ENCODE results near the gene ANO2.

ANO2 gene

GRCh38 chr12:5778821-5779220, 166.2 kb downstream of the ANO2 start:
- H3K79me2 ChIP-seq (ENCODE audit: insufficient read depth, low read depth), result no peaks in the 10 kb centered on the region

GRCh38 chr12:5777451-5777850, 167.6 kb downstream of the ANO2 start:
- Histone ChIP-seq H3K4me3 (IDR thresholded peaks at IDR 0.05; ENCODE audit: insufficient read depth, low read depth, low read length) (no peak overlapping the region), H3K27me3 (ENCODE audit: insufficient read depth, low read depth) (no peaks in the 10 kb centered on the region), H2AFZ (ENCODE audit: low read depth) (no peak overlapping the region), H3K27ac (no peak overlapping the region), H3K4me1 (ENCODE audit: low read depth, poor library complexity, severe bottlenecking) (no peaks in the 10 kb centered on the region), H3K4me2 (no peak overlapping the region), H3K79me2 (ENCODE audit: insufficient read depth, low read depth) (no peaks in the 10 kb centered on the region), H4K20me1 (ENCODE audit: insufficient read depth) (no peaks in the 10 kb centered on the region), H3K36me3 (ENCODE audit: insufficient read depth) (no peaks in the 10 kb centered on the region), H3K9ac (no peak overlapping the region)
- no peak for TF ChIP-seq CTCF (conservative IDR thresholded peaks at IDR 0.05; ENCODE audit: low read depth, low read length)

More at GRCh38 chr12:5778821-5779220, 166.2 kb downstream of the ANO2 start:
- no peak overlapping the region for H3K4me3 ChIP-seq (IDR thresholded peaks at IDR 0.05; ENCODE audit: insufficient read depth, low read depth, low read length)
- no peaks in the 10 kb centered on the region for H3K36me3 ChIP-seq (ENCODE audit: insufficient read depth)
- H3K27ac ChIP-seq, result no peak overlapping the region
- no peak for TF ChIP-seq CTCF (conservative IDR thresholded peaks at IDR 0.05; ENCODE audit: low read depth, low read length)
- H3K9ac ChIP-seq, result no peak overlapping the region
- no peak overlapping the region for H3K4me2 ChIP-seq
- no peaks in the 10 kb centered on the region for H3K27me3 ChIP-seq (ENCODE audit: insufficient read depth, low read depth)
- no peak overlapping the region for H2AFZ ChIP-seq (ENCODE audit: low read depth)
- no peaks in the 10 kb centered on the region for H3K4me1 ChIP-seq (ENCODE audit: low read depth, poor library complexity, severe bottlenecking)
- H4K20me1 ChIP-seq (ENCODE audit: insufficient read depth), result no peaks in the 10 kb centered on the region

- H3K9ac ChIP-seq, result no peak overlapping the region
- H4K20me1 ChIP-seq (ENCODE audit: insufficient read depth), result no peaks in the 10 kb centered on the region
- no peak overlapping the region for H3K4me3 ChIP-seq (IDR thresholded peaks at IDR 0.05; ENCODE audit: insufficient read depth, low read depth, low read length)
- no peak overlapping the region for H3K27ac ChIP-seq
- no peaks in the 10 kb centered on the region for H3K36me3 ChIP-seq (ENCODE audit: insufficient read depth)
- H3K4me1 ChIP-seq (ENCODE audit: low read depth, poor library complexity, severe bottlenecking), result no peaks in the 10 kb centered on the region
- H3K4me2 ChIP-seq, result no peak overlapping the region
- no peak overlapping the region for H2AFZ ChIP-seq (ENCODE audit: low read depth)
- H3K79me2 ChIP-seq (ENCODE audit: insufficient read depth, low read depth), result no peaks in the 10 kb centered on the region
- H3K27me3 ChIP-seq (ENCODE audit: insufficient read depth, low read depth), result no peaks in the 10 kb centered on the region
- TF ChIP-seq CTCF (conservative IDR thresholded peaks at IDR 0.05; ENCODE audit: low read depth, low read length), result no peak
Observed at GRCh38 chr12:5776091-5776490, 169.0 kb downstream of the ANO2 start.

GRCh38 chr12:5773550-5773949, 171.5 kb downstream of the ANO2 start:
- Histone ChIP-seq H3K27me3 (ENCODE audit: insufficient read depth, low read depth) (no peaks in the 10 kb centered on the region), H4K20me1 (ENCODE audit: insufficient read depth) (no peaks in the 10 kb centered on the region), H3K36me3 (ENCODE audit: insufficient read depth) (no peaks in the 10 kb centered on the region), H2AFZ (ENCODE audit: low read depth) (no peak overlapping the region), H3K4me2 (no peak overlapping the region), H3K4me1 (ENCODE audit: low read depth, poor library complexity, severe bottlenecking) (no peaks in the 10 kb centered on the region), H3K27ac (no peak overlapping the region), H3K79me2 (ENCODE audit: insufficient read depth, low read depth) (no peaks in the 10 kb centered on the region), H3K4me3 (IDR thresholded peaks at IDR 0.05; ENCODE audit: insufficient read depth, low read depth, low read length) (no peak overlapping the region), H3K9ac (no peak overlapping the region)
- no peak for TF ChIP-seq CTCF (conservative IDR thresholded peaks at IDR 0.05; ENCODE audit: low read depth, low read length)
